ENCODE measurements around the gene LAD1.

The LAD1 gene

DNA sequence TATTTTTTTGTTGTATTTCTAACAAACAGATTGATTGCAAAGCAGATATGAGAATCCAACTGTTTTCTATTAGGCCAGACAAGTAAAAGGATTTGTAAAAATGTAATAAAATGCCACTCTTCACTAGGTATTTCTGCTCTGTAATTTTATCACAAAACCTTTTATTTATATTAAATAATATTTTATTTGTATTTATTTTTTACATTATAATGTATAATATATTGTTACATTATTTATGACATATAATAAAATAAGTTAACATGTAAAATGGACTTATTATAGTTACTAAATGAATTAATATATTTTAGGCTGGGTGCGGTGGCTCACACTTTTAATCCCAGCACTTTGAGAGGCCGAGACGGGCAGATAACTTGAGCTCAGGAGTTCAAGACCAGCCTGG, 35.1 kb upstream of the LAD1 start:
- DNase-seq (ENCODE audit: low read depth), result no peak
- TF ChIP-seq, protein P1, sequence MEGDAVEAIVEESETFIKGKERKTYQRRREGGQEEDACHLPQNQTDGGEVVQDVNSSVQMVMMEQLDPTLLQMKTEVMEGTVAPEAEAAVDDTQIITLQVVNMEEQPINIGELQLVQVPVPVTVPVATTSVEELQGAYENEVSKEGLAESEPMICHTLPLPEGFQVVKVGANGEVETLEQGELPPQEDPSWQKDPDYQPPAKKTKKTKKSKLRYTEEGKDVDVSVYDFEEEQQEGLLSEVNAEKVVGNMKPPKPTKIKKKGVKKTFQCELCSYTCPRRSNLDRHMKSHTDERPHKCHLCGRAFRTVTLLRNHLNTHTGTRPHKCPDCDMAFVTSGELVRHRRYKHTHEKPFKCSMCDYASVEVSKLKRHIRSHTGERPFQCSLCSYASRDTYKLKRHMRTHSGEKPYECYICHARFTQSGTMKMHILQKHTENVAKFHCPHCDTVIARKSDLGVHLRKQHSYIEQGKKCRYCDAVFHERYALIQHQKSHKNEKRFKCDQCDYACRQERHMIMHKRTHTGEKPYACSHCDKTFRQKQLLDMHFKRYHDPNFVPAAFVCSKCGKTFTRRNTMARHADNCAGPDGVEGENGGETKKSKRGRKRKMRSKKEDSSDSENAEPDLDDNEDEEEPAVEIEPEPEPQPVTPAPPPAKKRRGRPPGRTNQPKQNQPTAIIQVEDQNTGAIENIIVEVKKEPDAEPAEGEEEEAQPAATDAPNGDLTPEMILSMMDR (conservative IDR thresholded peaks at IDR 0.05; ENCODE audit: low read length), result no peak
- no peak overlapping the region for H3K4me3 ChIP-seq (ENCODE audit: low read length)

- no peak for DNase-seq (ENCODE audit: low read depth)
- TF ChIP-seq, protein P1 (conservative IDR thresholded peaks at IDR 0.05; ENCODE audit: low read length), result no peak
- no peak overlapping the region for H3K4me3 ChIP-seq (ENCODE audit: low read length)
Measured at GRCh38 chr1:201433609-201434008, 34.5 kb upstream of the LAD1 start.

- TF ChIP-seq, protein P1 (conservative IDR thresholded peaks at IDR 0.05; ENCODE audit: low read length), result no peak
- no peak for DNase-seq (ENCODE audit: low read depth)
- H3K4me3 ChIP-seq (ENCODE audit: low read length), result no peak overlapping the region
Measured at GRCh38 chr1:201430776-201431175, 31.7 kb upstream of the LAD1 start.

GRCh38 chr1:201429736-201430501, 30.8 kb upstream of the LAD1 start:
- no peak for DNase-seq (ENCODE audit: low read depth)
- H3K4me3 ChIP-seq (ENCODE audit: low read length), result no peak overlapping the region
- TF ChIP-seq, protein P1 (conservative IDR thresholded peaks at IDR 0.05; ENCODE audit: low read length), result no peak

DNA sequence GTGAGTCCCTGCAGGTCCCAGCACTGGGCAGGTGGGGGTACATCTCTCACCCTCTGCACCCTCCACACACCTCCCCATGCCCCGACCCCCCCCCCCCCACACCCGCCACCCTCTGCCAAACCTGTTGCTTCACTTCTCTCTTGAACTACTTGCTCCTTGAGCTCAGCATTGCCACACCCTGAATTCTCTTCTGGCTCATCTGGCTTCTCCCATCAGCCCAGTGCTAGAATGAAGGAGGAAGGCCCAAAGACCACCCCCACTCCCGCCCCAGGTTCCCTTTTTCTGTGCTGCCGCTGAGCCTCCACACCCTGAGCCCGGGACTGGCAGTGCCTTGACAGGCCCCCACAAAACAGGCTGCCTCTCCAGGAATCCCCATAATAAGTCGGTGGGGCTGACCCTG, 28.8 kb upstream of the LAD1 start:
- no peak overlapping the region for H3K4me3 ChIP-seq (ENCODE audit: low read length)
- no peak for DNase-seq (ENCODE audit: low read depth)
- TF ChIP-seq, protein P1 (conservative IDR thresholded peaks at IDR 0.05; ENCODE audit: low read length), result no peak

DNA sequence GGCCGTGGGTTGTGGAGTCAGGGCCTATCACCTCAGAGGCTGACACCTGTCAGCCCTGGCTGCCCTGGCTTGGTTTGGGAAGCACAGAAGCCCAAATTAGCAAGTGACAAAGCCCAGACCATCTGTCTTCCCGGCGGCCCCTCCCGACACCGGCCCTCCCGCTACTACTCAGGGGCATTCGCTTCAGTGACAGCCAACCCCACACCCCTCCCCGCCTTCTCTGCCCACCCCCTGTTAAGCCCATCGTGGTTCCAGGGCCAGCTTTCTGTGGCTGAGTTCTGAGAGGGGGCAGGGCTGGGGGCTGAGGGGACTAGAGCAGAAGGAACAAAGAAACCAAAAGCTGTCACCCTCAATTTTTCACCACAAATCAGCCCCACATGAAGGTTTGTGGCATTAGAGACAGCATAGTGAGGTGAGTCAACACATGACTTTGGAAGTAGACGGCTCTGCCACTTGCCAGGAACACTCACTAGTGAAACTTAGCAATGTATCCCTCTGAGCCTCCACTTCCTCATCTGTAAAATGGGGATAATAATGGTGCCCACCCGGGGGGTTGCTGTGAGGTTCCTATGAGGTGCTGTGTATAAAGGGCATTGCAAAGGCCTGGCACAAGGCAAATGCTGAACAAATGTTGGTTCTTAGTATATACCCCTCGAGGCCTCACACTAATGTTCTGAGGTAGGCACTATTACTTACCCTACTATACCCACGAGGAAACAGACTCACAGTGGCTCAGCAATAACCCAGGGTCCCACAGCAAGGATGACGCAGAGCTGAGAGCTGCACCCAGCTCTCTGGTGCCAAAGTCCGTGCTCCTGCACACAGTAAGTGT, 27.6 kb upstream of the LAD1 start:
- no peak for DNase-seq (ENCODE audit: low read depth)
- TF ChIP-seq, protein P1 (conservative IDR thresholded peaks at IDR 0.05; ENCODE audit: low read length), result no peak
- no peak overlapping the region for H3K4me3 ChIP-seq (ENCODE audit: low read length)
